ENCODE measurements around the gene PTPN1.

GRCh38 chr20:50478162-50478990 lies 31.8 kb upstream of the PTPN1 start:
- TF ChIP-seq MAZ (IDR thresholded peaks at IDR 0.05; ENCODE audit: borderline replicate concordance, low read depth, low read length) (no peak), RCOR1 (IDR thresholded peaks at IDR 0.05; ENCODE audit: insufficient replicate concordance, low read length) (no peak), FOS (IDR thresholded peaks at IDR 0.05; ENCODE audit: low read depth, low read length) (no peak)
- TF ChIP-seq, protein P1, sequence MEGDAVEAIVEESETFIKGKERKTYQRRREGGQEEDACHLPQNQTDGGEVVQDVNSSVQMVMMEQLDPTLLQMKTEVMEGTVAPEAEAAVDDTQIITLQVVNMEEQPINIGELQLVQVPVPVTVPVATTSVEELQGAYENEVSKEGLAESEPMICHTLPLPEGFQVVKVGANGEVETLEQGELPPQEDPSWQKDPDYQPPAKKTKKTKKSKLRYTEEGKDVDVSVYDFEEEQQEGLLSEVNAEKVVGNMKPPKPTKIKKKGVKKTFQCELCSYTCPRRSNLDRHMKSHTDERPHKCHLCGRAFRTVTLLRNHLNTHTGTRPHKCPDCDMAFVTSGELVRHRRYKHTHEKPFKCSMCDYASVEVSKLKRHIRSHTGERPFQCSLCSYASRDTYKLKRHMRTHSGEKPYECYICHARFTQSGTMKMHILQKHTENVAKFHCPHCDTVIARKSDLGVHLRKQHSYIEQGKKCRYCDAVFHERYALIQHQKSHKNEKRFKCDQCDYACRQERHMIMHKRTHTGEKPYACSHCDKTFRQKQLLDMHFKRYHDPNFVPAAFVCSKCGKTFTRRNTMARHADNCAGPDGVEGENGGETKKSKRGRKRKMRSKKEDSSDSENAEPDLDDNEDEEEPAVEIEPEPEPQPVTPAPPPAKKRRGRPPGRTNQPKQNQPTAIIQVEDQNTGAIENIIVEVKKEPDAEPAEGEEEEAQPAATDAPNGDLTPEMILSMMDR (conservative IDR thresholded peaks at IDR 0.05; ENCODE audit: low read depth, low read length) = peak; percentile 46
